Uterus (tissue), 2 donors: ENCODE measurements around the gene ADCY3.

ENCODE experiments used
- CTCF ChIP-seq, 4 experiments: fragments of 200-600 bp in 2 of 4; fragments of 450-650 bp in 2 of 4; sonication (generic) in 2 of 4; IDR thresholded peaks; one replicate each; pipeline ENCODE4 v1.5.1; 2016 to 2019; ENCODE audit warnings: antibody characterized with exemption in 4 of 4, mild to moderate bottlenecking in 2 of 4, moderate library complexity in 1 of 4
- POLR2A ChIP-seq, 2 donors: fragments of 450-650 bp; IDR thresholded peaks; one replicate each; pipeline ENCODE4 v1.6.1; 2016; ENCODE audit warnings: antibody characterized with exemption in 2 of 2, mild to moderate bottlenecking in 1 of 2, moderate library complexity in 1 of 2

- TF ChIP-seq POLR2A (IDR thresholded peaks at IDR 0.05): no peak
- TF ChIP-seq CTCF (IDR thresholded peaks at IDR 0.05): no peak
These were observed 67.5 kb downstream of the ADCY3 start for GRCh38 chr2:24852431-24853020.
